SW 1271 (cell line): ENCODE data around the gene CNTN5.
"Not testable (repeated sequence)": the region's sequence is repeated elsewhere in the genome, so short reads cannot be mapped to it uniquely, and the experiment has no call there.

Experiments used
- DNase-seq, 2 experiments: peaks; one replicate each; lab custom pipeline; 2025; lab: John Stamatoyannopoulos, UW

The CNTN5 gene

DNA sequence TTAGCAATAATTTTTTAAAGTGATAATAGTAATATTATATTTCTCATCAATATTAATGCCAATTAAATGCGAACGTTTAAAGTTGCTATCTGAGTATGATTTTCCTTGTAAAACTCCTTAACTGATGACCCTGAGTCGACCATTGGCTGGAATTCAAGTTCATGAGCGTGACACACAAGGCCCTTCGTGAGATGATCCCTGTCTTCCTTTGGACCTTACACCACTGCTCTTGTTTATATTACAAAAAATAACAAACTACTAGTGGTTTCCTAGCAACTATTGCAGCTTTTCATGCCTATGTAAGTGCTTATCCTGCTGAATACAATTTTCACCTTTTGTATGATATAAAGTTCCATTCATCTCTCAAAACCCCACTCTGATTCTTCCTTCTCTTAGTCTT lies 752.9 kb downstream of the CNTN5 start:
- no peak for DNase-seq

DNA sequence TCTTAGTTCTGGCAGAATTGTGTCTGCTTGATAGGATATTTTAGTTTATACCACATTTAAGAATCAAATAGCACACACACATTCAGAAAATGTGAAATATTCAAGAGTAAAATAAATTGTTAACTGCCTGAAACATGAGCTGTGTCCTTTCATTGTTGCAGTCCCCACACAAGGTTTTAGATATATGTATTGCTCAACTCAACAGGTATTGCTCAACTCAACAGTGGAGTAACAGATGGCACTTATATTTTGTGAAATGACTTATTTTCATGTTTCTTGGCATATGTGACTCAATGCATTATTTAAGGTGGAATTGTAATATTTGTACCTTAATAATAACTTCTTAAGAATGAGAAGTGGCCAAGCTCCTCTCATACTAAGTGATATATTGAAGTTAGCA lies 760.3 kb downstream of the CNTN5 start:
- no peak for DNase-seq

DNA sequence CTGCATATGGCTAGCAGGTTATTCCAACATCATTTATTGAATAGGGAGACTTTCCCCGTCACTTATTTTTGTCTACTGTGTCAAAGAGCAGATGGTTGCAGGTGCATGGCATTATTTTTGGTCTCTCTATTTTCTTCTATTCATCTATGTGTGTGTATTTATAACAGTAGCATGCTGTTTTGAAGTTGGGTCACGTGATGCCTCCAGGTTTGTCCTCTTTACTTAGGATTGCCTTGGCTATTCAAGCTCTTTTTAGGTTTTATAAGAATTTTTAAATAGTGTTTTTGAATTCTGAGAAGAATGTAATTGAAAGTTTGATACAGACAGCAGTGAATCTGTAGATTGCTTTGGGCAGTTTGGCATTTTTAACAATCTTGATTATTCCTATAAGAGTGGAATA lies 770.6 kb downstream of the CNTN5 start:
- no peak for DNase-seq

DNA sequence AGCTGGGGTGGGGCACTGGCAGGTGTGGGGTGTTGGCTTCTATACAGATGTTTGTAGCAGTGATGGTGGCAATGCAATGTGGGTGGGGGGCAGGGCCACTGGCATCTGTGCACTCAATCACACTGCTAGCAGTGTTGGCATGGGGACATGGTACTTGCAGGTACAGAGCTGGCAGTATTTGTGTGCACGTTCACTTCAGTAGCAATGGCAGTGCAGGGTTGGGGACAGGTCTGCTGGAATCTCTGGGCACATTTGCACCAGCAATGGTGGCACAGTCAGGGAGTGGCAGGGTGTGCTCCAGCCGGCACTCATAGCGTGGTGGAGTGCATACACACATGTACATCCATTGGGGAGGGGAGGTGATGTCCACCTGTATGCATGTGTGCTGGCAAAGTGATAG lies 775.2 kb downstream of the CNTN5 start:
- no peak for DNase-seq

DNA sequence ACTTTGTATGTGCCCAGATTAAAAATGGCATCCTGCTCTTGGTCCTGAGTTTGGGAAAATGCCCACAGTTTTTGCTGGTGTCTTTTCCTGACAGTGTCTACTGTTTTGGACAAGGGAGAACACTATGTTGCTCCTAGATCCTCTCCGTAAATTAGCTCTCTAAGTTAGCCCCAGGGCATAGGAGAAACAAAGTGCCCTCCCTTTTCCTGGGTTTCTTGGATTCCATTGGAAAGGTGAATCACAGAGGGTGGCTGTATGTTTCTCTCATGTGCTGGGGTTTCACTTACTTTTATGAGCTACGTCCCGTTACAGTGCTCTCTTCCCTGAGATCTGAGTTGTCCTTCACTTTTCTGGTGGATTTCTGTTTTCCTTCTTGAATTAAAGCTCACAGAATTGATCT lies 782.8 kb downstream of the CNTN5 start:
- no peak for DNase-seq

DNA sequence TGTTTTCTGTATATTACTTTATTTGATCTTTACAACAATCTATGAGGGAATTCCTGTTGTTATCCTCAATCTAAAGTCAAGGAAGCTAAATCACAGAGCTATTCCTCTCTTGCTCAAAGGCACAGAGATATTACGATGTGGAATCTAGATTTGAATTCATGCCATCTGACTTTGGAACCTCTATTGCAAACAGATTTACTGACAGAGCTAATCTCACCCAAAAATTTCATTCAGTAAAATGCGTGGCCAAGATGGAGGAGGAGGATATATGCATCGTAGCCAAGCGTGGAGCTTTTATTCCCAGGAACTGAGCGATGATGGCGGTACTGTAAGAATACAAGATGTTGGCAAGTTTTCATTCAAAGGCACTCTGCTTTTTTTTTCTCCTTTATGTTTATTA lies 791.8 kb downstream of the CNTN5 start:
- no peak for DNase-seq

DNA sequence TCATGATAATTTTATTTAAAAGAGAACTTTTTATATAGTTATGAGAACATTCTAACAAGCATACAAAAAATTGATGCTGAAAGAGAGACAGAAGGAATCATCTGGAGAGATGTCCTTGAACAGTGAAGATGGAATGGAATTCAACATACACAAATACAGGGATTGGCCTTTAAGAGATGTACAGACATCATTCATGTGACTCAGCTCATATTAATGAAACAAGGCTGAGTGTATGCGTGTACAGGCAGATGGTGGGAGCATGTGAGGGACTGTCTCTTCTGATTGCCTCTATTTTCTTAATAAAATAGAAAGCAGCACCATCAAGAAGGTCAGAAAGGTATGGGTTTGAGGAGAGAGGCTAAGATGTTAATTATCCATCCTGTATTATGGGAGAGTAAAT lies 793.3 kb downstream of the CNTN5 start:
- no peak for DNase-seq

DNA sequence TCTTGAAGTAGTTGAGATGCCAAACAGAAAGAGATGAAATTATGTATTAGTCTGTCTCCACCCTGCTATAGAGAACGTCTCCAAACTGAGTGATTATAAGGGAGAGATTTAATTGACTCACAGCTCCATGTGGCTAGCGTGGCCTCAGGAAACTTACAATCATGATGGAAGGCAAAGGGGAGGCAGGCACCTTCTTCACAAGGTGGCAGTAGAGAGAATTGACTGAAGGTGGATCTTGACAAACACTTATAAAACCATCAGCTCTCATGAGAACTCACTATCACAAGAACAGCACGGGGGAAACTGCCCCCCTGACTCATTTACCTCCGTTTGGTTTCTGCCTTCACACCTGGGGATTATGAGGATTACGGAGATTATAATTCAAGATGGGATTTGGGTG lies 794.0 kb downstream of the CNTN5 start:
- DNase-seq = peak in 1 of 2 experiments; percentile 13

DNA sequence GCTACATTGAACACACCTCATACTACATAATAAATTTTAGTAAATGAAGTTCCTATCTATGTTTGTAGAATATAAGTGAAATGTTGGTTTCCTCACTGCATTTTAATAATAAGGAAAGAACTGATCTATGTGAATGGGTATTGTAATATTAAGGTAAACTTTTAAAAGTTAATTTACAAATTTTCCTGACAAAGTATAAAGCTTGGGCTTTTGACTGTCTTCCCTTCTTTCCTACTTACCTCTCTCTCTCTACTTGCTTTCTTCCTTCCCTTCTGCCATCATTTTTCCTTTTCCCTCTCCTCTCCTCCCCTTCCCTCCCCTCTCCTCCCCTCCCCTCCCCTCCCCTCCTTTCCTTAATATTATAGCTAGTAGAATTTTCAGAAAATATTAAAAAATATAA lies 798.2 kb downstream of the CNTN5 start:
- DNase-seq = no peak

DNA sequence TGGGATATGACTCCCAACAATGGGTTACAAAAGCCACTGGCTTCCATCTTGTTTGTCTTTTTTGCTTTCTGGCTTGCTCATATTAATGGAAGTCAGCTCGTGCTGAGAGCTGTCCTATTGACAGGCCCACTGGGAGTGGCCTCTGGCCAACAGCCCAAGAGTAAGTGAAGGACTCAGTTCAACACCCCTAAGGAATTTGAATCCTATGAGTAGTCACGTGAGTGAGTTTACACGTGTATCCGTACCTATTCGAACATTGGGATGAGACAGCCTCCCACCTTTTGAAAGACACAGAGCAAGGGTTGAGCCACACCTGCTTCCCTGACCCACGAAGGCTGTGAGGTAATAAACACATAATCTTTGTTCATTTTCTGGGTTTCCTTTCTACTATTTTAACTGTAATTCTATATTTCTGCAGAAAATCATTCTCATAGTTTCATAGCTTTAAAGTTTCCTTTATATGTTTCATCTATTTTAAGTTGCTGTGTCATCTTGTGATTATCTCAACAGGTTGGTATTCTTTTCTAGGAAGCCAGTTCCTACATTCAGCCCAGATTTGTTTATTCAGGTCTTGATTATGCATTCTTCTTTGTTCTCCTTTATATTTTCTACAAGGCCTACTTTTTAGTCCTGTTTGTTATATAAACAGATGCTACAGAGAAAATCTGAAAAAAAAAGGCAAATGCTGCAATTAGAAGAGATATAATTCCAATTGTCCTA lies 802.3 kb downstream of the CNTN5 start:
- DNase-seq = no peak

DNA sequence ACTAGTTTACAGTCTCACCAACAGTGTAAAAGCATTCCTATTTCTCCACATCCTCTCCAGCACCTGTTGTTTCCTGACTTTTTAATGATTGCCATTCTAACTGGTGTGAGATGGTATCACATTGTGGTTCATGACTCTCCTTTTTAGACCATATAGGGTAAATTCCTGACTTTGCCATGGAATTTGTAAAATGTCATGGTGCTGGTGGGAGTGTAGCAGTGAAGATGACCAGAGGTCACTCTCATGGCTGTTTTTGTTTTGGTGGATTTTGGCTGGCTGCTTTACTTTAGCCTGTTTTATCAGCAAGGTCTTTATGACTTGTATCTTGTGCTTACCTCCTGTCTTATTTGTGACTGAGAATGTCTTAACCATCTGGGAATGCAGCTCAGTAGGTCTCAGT lies 816.0 kb downstream of the CNTN5 start:
- DNase-seq = not testable (repeated sequence)

DNA sequence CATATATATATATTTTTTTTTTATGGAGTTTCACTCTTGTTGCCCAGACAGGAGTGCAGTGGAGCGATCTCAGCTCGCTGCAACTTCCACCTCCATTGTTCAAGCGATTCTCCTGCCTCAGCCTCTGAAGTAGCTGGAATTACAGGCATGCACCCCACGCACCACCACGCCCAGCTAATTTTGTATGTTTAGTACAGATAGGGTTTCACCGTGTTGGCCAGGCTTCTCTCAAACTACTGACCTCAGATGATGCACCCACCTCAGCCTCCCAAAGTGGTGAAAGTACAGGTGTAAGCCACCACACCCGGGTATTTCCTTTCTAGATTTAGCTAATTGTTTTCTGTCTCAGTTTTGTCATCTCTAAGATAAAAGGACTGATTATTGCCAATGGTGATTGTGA lies 821.1 kb downstream of the CNTN5 start:
- no peak for DNase-seq

DNA sequence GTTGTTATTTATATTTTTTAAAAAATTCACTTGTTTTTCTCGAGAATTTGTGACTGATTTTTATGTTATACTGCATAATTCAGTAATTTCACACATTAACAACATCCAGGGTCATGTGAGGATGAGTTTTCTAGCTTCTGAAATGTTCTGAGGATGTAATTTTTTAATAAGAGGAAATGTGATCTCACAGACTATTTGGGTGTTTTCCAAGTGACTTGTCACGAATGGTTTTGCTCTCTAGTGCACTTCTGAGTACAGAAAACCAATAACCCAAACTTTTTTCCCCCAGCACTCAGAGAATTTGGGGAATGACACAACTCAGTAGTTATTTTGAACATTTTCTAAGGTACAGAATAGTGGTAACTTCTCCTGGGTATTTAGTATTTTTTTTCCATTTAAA lies 845.2 kb downstream of the CNTN5 start:
- no peak for DNase-seq

DNA sequence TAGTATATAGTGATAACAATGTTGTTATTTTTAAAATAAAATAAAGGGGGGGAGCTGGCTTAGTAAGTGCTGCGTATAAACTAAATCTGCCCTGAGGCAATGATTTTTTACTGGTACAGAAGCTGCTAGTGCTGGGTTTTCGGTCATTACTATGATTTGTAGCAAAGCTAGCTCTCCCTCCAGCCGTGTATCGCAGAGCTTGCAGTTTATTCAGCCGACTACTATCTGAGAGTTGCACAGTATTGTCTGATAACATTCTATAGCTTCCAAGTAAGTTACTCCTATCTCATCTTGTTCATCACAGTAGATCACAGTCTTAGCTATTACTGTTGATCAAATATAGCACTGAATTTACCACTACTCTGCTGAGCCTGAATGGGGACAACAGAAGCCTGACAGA lies 860.9 kb downstream of the CNTN5 start:
- no peak for DNase-seq

DNA sequence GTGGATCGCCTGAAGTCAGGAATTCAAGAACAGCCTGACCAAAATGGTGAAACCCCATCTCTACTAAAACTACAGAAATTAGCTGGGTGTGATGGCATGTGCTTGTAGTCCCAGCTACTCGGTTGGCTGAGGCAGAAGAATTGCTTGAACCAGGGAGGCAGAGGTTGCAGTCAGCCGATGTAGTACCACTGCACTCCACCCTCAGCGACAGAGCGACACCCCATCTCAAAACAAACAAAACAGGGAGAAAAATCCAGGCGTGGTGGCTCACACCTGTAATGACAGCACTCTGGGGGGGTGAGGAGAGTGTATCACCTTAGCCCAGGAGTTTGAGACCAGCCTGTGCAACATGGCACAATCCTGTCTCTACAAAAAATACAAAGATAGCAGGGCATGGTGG lies 864.0 kb downstream of the CNTN5 start:
- DNase-seq = no peak

DNA sequence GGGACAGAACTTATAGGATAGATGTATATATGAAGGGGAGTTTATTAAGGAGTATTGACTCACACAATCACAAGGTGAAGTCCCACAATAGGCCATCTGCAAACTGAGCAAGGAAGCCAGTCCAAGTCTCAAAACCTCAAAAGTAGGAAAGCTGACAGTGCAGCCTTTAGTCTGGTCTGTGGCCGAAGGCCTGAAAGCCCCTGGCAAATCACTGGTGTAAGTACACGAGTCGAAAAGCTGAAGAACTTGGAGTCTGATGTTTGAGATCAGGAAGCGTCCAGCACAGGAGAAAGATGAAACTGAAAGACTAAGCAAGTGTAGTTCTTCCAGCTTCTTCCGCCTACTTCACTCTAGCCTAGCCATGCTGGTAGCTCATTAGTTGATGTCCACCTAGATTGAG lies 866.7 kb downstream of the CNTN5 start:
- no peak for DNase-seq

DNA sequence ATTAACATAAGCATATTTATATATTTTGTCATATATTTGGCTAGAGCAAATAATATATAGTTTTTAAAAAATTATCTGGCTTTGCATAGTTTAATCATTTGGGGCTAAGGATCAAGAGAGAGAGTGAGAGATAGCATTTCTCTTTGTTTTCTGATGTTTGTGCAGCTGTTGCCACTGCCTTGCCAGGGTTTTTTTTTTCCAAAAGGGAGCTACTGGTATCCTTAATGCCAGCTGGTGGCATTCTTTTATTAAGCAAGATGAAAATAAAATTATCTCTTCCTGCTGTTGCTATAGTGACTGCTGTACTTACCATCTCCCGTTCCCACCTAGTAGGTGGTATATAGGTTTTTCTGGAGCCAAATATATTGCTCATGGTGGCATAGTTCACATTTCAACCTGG lies 873.1 kb downstream of the CNTN5 start:
- no peak for DNase-seq

DNA sequence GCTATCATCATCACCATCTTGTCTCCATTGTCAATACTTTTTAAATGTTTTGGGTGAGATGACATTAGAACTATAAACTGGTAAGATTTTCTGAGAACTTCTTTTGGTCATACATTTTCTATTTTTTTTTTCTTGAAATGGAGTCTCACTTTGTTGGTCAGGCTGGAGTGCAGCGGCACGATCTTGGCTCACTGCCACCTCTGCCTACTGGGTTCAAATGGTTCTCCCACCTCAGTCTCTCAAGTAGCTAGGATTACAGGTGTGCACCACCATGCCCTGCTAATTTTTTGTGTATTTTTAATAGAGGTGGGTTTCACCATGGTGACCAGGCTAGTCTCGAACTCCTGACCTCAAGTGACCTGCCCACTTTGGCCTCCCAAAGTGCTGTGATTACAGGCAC lies 880.4 kb downstream of the CNTN5 start:
- DNase-seq = no peak

DNA sequence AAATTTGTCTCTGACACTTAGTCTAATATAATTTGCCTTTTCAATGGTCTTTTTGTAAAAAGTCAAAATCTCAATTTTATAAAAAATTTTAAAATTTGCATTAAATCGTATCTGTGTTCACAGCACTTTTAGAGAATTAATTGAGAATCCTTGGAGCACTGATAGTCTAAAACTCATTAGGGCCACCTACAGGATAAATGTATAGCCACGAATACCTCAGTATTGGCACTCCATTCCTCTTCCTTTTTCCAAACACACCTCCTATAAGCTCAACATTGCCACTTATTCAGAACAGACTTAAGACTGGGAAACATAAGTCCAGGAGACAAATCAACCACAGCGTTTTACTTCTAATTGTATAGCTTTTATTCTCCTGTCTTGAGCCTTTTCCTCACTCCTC lies 890.4 kb downstream of the CNTN5 start:
- DNase-seq = peak in 1 of 2 experiments; percentile 31

DNA sequence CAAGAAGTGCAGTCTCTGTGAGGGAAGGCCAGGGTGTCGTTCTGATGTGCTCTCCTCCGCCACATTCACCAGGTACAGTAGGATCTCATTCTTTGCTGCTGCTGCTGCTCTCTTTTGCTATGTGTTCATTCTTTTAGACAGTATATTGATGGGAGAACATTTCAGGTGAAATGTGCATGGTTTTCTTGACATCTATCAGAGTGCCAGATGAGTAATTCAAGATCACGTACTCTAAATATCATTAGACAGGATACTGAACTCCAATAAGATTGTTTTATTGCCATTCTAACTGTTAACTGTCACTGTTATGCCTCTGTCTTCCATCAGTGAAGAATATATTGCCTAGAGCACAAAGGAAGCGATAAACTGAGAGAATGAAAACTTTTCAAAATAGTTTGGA lies 895.3 kb downstream of the CNTN5 start:
- no peak for DNase-seq

DNA sequence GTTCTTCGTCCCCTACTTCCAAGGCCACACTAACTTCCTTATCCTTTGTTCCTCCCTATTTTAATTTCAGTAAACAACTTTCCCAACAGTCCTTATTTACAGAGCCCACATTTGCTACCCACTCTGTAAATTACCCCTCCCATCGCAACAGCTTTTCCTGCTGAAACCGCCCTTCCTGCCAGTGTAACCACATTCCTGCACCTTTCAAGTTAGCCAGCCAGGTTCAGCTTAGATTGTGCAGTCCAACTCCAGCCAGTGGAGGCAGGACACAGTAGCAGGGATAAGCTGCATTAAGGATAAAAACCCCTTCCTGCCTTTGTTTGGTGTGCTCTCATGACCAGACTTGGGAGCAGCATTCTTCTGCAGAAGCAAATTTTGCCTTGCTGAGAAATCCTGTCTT lies 898.0 kb downstream of the CNTN5 start:
- no peak for DNase-seq

DNA sequence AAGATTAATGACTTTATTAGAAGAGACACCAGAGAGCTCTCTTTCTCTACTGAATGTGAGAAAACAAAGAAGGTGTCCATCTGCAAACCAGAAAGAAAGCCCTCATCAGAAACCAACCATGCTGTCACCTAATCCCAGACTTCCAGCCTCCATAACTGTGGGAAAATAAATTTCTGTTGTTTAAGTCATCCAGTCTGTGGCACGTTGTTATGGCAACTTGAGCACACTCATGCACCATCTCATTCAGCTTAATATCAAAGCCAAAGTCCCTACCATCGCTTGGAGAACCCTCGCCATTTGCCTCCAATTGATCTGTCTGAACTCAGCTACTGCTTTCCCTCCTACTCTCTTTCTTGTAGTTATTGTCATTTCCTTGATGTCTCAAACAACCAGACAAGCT lies 900.2 kb downstream of the CNTN5 start:
- DNase-seq = no peak

DNA sequence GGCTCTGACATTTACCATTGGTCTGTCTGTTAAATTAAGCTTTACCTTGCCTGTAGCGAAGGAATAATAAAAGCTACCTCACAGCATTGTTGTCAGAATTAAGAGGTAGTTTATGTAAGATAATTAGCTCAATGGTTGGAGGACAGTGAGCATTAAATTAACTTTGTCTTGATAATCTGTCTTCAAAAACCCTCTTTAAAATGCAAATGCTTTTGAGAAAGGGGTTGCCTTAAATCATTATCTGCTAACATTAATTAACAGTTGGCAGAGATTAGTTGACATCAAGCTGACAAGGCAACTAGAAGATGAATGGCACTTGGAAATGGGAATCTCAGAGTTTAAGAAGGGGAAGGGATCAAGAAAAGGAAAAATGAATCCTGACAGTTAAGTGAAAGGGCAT lies 905.2 kb downstream of the CNTN5 start:
- no peak for DNase-seq

DNA sequence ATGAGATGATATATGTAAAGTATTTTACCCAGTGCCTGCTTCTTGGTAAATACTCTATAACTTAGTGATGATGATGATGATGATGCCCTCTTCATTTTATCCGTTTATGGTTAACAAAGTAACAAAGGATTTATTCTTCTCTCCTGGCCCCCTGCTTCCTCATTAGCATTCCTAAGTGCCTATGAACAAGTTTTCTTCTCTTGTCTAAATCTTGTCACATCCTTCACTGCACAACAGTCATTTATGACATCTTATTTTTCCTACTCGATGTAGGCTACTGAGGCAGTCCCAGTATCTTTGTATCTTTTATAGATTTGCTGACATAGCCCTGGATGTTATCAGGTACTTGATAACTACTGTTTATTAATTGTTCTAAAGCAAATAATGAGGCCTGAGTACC lies 911.9 kb downstream of the CNTN5 start:
- no peak for DNase-seq

DNA sequence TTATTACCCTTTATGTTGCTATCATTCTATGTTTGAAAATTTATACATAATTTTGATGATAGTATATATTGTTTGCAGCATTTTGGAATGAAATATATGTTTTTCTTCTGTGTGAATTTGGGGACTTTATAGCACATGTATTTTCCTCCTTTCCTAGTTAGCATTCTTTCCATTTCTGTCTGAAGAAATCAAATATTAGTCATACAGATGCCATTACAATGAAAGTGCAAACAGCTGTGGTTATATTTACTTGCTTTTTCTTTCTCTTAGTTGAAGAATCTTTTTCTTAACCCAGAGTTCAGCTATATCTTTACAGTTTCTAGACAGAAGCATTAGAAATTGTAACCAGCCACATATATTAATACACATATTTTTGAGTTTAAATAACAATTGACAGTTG lies 913.3 kb downstream of the CNTN5 start:
- DNase-seq = peak in 1 of 2 experiments; percentile 22
